Gastroesophageal sphincter (tissue), 4 donors: Measurements from ENCODE around the gene TRIO. TPM values are rescaled to one million over a fixed set of nuclear protein-coding genes. Genes with fewer than 3 reads are reported as not detected.
A peak's percentile ranks its signal among the peaks of the same experiment; 100 is the strongest.

Source experiments
- ATAC-seq: fragments of 150-250 bp; one replicate; pipeline ENCODE4 v1.9.1; 2016; ENCODE audit warnings: mild to moderate bottlenecking, moderate library complexity
- H3K27ac ChIP-seq, 4 donors: fragments of 200-600 bp; sonication (generic) in 3 of 4; 1 replicate in 3 of 4; 2 replicates in 1 of 4; pipeline ENCODE4 v1.5.1; 2016 to 2019
- H3K27me3 ChIP-seq: fragments of 200-600 bp; sonication (generic); one replicate; pipeline ENCODE4 v1.5.1; 2019
- H3K36me3 ChIP-seq, 2 donors: fragments of 200-600 bp; sonication (generic); one replicate each; pipeline ENCODE4 v1.5.1; 2019; ENCODE audit warnings: control low read depth in 1 of 2
- H3K4me1 ChIP-seq, 3 donors: fragments of 200-600 bp; sonication (generic); 1 replicate in 2 of 3; 2 replicates in 1 of 3; pipeline ENCODE4 v1.5.1; 2016 to 2019; ENCODE audit warnings: control low read depth in 2 of 3
- H3K4me3 ChIP-seq, 2 donors: fragments of 200-600 bp; sonication (generic); one replicate each; pipeline ENCODE4 v1.5.1; 2019; ENCODE audit warnings: mild to moderate bottlenecking in 1 of 2, moderate library complexity in 1 of 2
- H3K9me3 ChIP-seq, 3 donors: fragments of 200-600 bp; sonication (generic); one replicate each; pipeline ENCODE4 v1.5.1; 2017 to 2019; ENCODE audit warnings: control low read depth in 2 of 3
- EP300 ChIP-seq: sonication (generic); formaldehyde crosslinking; IDR thresholded peaks from one replicate; pipeline ENCODE4 v1.6.1; 2017; ENCODE audit warnings: antibody characterized with exemption, mild to moderate bottlenecking
- POLR2A ChIP-seq, 2 donors: fragments of 450-650 bp; IDR thresholded peaks; one replicate each; pipeline ENCODE4 v1.6.1; 2017; ENCODE audit warnings: antibody characterized with exemption in 2 of 2, mild to moderate bottlenecking in 2 of 2, moderate library complexity in 1 of 2
- POLR2AphosphoS5 ChIP-seq: sonication (generic); formaldehyde crosslinking; IDR thresholded peaks from one replicate; pipeline ENCODE4 v1.6.1; 2017; ENCODE audit warnings: antibody characterized with exemption
- WGBS, 2 donors: methylation state at CpG; one replicate each; pipeline ENCODE4 v1.1.5; 2018; ENCODE audit warnings: low coverage in 1 of 2; 5-methylcytosine and 5-hydroxymethylcytosine counted together
- total RNA-seq, 4 donors: library from RNA; depleted of rRNA; stranded (reverse); fragments of >200 nt; gene quantifications; one replicate each; pipeline ENCODE4 v1.1.0, GENCODE V29; 2016
- TF ChIP-seq, protein P1 (sequence below), 4 experiments: fragments of 200-600 bp in 2 of 4; fragments of 450-650 bp in 2 of 4; sonication (generic) in 1 of 4; IDR thresholded peaks; one replicate each; pipeline ENCODE4 v1.5.1; 2017 to 2019; ENCODE audit warnings: antibody characterized with exemption in 4 of 4, mild to moderate bottlenecking in 2 of 4, moderate library complexity in 2 of 4

The TRIO gene
- total RNA-seq, 4 donors from 2014 or later = 69.2 to 257 (median 172) TPM

DNA sequence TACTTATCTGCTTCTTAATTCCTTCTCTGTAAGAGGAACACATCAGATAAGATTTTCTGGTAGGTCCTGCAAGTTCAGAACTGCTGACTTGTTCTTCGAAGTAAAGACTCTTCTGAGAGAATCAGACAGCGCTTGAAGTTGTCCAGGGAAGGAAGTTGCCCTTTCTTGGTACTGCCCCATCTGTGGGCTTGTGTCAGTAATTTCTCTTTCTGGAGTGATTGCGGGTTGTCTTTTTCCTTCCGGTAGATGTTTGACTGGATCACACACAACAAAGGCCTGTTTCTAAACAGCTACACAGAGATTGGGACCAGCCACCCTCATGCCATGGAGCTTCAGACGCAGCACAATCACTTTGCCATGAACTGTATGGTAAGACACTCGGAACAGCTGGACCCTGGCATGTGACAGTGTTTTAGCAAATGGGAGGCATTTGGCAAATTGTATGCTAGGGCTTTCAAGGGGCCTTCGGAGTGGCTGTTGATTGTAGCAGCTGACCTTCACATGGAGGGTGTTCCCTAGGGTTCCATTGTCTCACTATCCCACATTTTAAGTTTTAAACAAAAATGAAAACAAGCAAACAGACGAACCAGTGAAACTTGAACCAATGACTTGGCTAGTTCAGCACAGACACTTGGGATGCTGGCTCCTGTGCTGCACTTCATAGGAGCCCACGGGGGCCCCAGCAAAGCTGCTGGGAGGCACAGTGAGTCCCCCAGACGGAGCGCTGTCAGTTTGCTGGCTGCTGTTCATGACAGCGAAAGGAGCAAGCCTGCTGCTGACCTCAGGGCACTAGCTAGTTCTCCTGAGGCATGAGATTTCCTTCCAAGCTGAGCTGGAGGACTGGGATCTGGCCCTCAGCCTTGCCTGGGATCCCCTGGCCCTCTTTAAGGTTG is 149.9 kb downstream of the TRIO start:
- peaks cover 0 to 80% of the 10 kb centered on the region in 2 donors for H3K36me3 ChIP-seq
- H3K4me3 ChIP-seq = no peak overlapping the region
- H3K9me3 ChIP-seq = no peaks in the 10 kb centered on the region
- peaks cover 0 to 31% (median 0%) of the 10 kb centered on the region in 3 donors for H3K4me1 ChIP-seq
- no peak overlapping the region for H3K27ac ChIP-seq
- H3K27me3 ChIP-seq = no peaks in the 10 kb centered on the region
- ATAC-seq = no peak
- 83 to 85% methylated on average over 4 to 7 of the region's 12 CpGs for WGBS, 2 donors
- TF ChIP-seq EP300 (no peak), POLR2AphosphoS5 (no peak), POLR2A (IDR thresholded peaks at IDR 0.05) (no peak)
- TF ChIP-seq, protein P1, sequence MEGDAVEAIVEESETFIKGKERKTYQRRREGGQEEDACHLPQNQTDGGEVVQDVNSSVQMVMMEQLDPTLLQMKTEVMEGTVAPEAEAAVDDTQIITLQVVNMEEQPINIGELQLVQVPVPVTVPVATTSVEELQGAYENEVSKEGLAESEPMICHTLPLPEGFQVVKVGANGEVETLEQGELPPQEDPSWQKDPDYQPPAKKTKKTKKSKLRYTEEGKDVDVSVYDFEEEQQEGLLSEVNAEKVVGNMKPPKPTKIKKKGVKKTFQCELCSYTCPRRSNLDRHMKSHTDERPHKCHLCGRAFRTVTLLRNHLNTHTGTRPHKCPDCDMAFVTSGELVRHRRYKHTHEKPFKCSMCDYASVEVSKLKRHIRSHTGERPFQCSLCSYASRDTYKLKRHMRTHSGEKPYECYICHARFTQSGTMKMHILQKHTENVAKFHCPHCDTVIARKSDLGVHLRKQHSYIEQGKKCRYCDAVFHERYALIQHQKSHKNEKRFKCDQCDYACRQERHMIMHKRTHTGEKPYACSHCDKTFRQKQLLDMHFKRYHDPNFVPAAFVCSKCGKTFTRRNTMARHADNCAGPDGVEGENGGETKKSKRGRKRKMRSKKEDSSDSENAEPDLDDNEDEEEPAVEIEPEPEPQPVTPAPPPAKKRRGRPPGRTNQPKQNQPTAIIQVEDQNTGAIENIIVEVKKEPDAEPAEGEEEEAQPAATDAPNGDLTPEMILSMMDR (IDR thresholded peaks at IDR 0.05) = no peak

DNA sequence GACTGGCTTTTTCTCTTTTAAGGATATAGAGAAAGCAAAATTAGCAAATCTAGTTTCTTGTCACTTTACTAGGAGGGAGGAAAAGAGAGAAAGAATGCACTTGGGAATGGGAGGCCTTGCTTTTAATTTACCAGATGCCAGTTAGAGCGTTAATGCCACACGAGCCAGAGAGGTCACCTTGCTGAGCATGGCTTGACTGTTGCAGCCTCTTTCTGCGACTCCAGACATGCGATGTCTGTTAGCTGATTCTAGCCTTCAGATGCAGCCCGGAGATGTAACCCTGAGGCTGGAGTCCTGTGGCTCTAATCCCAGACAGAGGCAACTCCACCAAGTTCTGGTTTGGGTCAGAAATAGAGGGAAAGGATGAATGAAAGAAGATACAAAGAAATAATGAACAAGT is 152.5 kb downstream of the TRIO start:
- TF ChIP-seq, protein P1 (IDR thresholded peaks at IDR 0.05) = no peak
- TF ChIP-seq POLR2A (IDR thresholded peaks at IDR 0.05) (no peak), EP300 (no peak), POLR2AphosphoS5 (no peak)
- H3K9me3 ChIP-seq = no peaks in the 10 kb centered on the region
- no peak overlapping the region for H3K27ac ChIP-seq
- no peak for ATAC-seq
- H3K36me3 ChIP-seq = peaks cover 0 to 70% of the 10 kb centered on the region in 2 donors
- no peaks in the 10 kb centered on the region for H3K27me3 ChIP-seq
- no peak overlapping the region for H3K4me3 ChIP-seq
- 20 to 43% methylated on average over 1 to 3 of the region's 5 CpGs for WGBS, 2 donors
- H3K4me1 ChIP-seq = peaks cover 0 to 49% (median 0%) of the 10 kb centered on the region in 3 donors

DNA sequence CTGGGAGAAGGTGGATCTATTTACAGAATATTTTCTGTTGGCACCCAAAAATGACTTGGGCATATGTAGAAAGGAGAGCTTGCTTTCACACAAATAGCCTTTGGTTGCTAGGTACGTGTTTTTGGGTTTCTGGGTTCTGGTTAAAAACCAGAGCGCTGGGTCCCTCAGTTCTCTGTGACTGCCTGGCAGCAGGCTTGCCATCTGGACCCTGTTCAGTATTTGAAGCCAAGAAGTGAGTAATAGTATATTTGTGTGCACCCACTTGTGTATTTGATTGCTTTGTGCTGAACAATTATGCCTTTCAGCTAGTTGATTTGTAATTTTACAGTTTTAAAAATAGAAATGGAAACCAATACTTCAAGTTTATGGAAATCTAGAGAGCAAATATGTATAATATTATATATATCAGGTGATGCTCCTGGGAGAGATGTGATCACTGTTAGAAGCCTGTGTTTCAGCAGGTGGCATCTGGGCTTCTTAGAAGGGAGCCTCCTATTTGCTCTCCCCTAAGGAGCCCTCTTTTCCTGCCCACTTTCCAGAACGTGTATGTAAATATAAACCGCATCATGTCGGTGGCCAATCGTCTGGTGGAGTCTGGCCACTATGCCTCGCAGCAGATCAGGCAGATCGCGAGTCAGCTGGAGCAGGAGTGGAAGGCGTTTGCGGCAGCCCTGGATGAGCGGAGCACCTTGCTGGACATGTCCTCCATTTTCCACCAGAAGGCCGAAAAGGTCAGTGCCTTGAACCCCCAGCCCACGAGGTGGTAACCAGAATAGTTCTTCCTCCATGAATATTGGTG is 153.6 kb downstream of the TRIO start:
- no peak overlapping the region for H3K27ac ChIP-seq
- WGBS, 2 donors = 57 to 74% methylated on average over 5 to 11 of the region's 14 CpGs
- no peaks in the 10 kb centered on the region for H3K9me3 ChIP-seq
- TF ChIP-seq, protein P1 (IDR thresholded peaks at IDR 0.05) = no peak
- TF ChIP-seq POLR2AphosphoS5 = peak; percentile 23
- ATAC-seq = no peak
- H3K4me3 ChIP-seq = no peak overlapping the region
- peaks cover 0 to 49% (median 0%) of the 10 kb centered on the region in 3 donors for H3K4me1 ChIP-seq
- no peaks in the 10 kb centered on the region for H3K27me3 ChIP-seq
- peaks cover 0 to 70% of the 10 kb centered on the region in 2 donors for H3K36me3 ChIP-seq

DNA sequence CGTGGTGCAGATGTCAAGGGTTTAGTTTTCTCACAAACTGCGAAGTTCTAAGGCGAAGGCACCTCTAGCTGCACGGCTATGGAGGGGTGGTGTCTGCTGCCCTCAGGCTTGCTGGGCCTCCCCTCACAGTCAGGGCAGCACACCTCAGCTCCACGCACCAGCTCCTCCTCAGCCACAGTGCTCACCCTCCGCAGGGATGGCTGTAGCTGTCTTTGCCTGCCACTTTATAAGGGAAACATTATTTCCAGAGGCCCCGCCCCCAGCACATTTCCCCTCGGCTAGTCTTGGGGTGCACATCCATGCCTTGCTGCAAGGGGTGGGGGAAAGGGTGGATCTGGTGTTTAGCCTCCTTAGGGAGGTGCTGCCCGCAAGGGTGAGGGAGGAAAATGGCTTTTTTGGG is 154.6 kb downstream of the TRIO start:
- Histone ChIP-seq H3K27ac (peak overlapping the region in 2 of 4 donors; percentile 13 to 29), H3K27me3 (no peaks in the 10 kb centered on the region), H3K4me3 (no peak overlapping the region), H3K9me3 (no peaks in the 10 kb centered on the region), H3K4me1 (peaks cover 0 to 49% (median 0%) of the 10 kb centered on the region in 3 donors), H3K36me3 (peaks cover 0 to 65% of the 10 kb centered on the region in 2 donors)
- TF ChIP-seq POLR2AphosphoS5 (no peak), POLR2A (IDR thresholded peaks at IDR 0.05) (no peak), EP300 (no peak)
- TF ChIP-seq, protein P1 (IDR thresholded peaks at IDR 0.05) = no peak
- WGBS, 2 donors = 88 to 100% methylated on average over 2 to 7 of the region's 9 CpGs
- ATAC-seq = no peak
